ENCODE results near the gene ECHDC1.

ECHDC1 gene

DNA sequence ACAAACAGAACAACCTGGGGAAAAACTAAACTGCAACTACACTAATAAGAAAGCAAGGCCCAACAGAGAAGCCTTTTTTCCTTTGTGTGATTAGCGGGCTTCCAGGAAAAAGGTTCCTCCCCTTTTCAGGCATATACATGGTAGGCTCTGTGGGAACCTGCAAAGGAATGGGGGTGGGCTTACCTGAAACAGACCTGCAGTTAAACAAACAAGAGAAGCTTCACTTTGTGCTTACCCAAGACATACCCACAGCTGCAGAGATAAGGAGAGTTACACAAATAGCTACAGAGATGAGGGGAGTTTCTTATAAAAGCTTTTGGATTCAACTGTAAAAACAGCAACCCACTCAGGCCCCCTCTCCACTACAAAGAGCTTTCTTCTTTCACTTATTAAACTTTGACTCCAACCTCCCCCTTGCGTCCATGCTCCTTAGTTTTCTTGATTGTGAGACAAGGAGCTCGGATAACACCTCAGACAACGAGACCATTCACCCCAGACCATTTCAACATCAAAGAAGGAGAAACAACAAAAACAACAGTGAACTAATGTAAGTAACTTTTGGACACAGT is 45.8 kb downstream of the ECHDC1 start:
- no peaks in the 10 kb centered on the region for H3K9me2 ChIP-seq (replicated peaks; ENCODE audit: low read depth, low read length)
- no peak overlapping the region for H3K9ac ChIP-seq (ENCODE audit: low read depth, low read length, poor library complexity, severe bottlenecking)
- H3K79me2 ChIP-seq (ENCODE audit: insufficient read depth, low read length): peaks cover 13% of the 10 kb centered on the region; the same call in 1 of the 2 replicates
- no peaks in the 10 kb centered on the region for H4K20me1 ChIP-seq (ENCODE audit: insufficient read depth, low read length, poor library complexity, severe bottlenecking)
- no peaks in the 10 kb centered on the region for H3K27me3 ChIP-seq (ENCODE audit: insufficient read depth, low read length, poor library complexity, severe bottlenecking)
- TF ChIP-seq, protein P1, sequence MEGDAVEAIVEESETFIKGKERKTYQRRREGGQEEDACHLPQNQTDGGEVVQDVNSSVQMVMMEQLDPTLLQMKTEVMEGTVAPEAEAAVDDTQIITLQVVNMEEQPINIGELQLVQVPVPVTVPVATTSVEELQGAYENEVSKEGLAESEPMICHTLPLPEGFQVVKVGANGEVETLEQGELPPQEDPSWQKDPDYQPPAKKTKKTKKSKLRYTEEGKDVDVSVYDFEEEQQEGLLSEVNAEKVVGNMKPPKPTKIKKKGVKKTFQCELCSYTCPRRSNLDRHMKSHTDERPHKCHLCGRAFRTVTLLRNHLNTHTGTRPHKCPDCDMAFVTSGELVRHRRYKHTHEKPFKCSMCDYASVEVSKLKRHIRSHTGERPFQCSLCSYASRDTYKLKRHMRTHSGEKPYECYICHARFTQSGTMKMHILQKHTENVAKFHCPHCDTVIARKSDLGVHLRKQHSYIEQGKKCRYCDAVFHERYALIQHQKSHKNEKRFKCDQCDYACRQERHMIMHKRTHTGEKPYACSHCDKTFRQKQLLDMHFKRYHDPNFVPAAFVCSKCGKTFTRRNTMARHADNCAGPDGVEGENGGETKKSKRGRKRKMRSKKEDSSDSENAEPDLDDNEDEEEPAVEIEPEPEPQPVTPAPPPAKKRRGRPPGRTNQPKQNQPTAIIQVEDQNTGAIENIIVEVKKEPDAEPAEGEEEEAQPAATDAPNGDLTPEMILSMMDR (conservative IDR thresholded peaks at IDR 0.05; ENCODE audit: low read length): no peak
- TF ChIP-seq EZH2phosphoT487 (IDR thresholded peaks at IDR 0.05; ENCODE audit: borderline replicate concordance): no peak
- peaks cover 12% of the 10 kb centered on the region for H3K36me3 ChIP-seq (ENCODE audit: insufficient read depth, low read length)
- H3K4me2 ChIP-seq (ENCODE audit: low read depth, low read length, poor library complexity, severe bottlenecking): no peak overlapping the region
- no peaks in the 10 kb centered on the region for H3K9me3 ChIP-seq (ENCODE audit: insufficient read depth, low read depth, low read length)
- no peaks in the 10 kb centered on the region for H3K4me1 ChIP-seq (ENCODE audit: insufficient read depth, low read length, poor library complexity, severe bottlenecking)
- H3F3A ChIP-seq (ENCODE audit: low read depth): no peaks in the 10 kb centered on the region
- H2AFZ ChIP-seq (ENCODE audit: low read length): no peak overlapping the region
- H3K4me3 ChIP-seq (ENCODE audit: low read length, poor library complexity, severe bottlenecking): no peak overlapping the region

DNA sequence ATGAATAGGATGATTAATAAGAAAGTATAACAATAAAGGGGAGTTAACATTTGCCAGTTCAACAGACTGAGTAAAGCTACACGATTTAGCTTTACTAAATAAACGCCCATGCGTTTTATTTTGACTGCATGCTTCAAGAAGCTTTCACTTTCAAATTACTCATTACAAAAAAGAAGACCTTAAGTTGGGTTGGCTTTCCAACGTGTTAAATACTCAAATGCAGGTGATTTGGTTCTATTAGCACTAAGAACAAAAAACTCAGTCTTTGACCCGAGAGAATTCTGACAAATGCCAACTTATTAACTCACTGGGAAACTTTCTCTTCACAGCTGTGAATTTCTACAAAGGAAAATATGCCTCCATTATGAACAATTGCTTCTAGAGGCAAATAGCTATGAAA is 51.9 kb downstream of the ECHDC1 start:
- Histone ChIP-seq H3K9me2 (replicated peaks; ENCODE audit: low read depth, low read length) (no peaks in the 10 kb centered on the region), H3K9ac (ENCODE audit: low read depth, low read length, poor library complexity, severe bottlenecking) (no peak overlapping the region), H3K4me2 (ENCODE audit: low read depth, low read length, poor library complexity, severe bottlenecking) (no peak overlapping the region), H3K27me3 (ENCODE audit: insufficient read depth, low read length, poor library complexity, severe bottlenecking) (no peaks in the 10 kb centered on the region), H3F3A (ENCODE audit: low read depth) (no peaks in the 10 kb centered on the region), H4K20me1 (ENCODE audit: insufficient read depth, low read length, poor library complexity, severe bottlenecking) (peaks cover 7% of the 10 kb centered on the region), H2AFZ (ENCODE audit: low read length) (no peak overlapping the region), H3K36me3 (ENCODE audit: insufficient read depth, low read length) (peaks cover 53% of the 10 kb centered on the region), H3K4me1 (ENCODE audit: insufficient read depth, low read length, poor library complexity, severe bottlenecking) (no peaks in the 10 kb centered on the region), H3K4me3 (ENCODE audit: low read length, poor library complexity, severe bottlenecking) (no peak overlapping the region), H3K9me3 (ENCODE audit: insufficient read depth, low read depth, low read length) (no peaks in the 10 kb centered on the region), H3K79me2 (ENCODE audit: insufficient read depth, low read length) (no peaks in the 10 kb centered on the region)
- no peak for TF ChIP-seq EZH2phosphoT487 (IDR thresholded peaks at IDR 0.05; ENCODE audit: borderline replicate concordance)
- TF ChIP-seq, protein P1 (conservative IDR thresholded peaks at IDR 0.05; ENCODE audit: low read length): no peak

DNA sequence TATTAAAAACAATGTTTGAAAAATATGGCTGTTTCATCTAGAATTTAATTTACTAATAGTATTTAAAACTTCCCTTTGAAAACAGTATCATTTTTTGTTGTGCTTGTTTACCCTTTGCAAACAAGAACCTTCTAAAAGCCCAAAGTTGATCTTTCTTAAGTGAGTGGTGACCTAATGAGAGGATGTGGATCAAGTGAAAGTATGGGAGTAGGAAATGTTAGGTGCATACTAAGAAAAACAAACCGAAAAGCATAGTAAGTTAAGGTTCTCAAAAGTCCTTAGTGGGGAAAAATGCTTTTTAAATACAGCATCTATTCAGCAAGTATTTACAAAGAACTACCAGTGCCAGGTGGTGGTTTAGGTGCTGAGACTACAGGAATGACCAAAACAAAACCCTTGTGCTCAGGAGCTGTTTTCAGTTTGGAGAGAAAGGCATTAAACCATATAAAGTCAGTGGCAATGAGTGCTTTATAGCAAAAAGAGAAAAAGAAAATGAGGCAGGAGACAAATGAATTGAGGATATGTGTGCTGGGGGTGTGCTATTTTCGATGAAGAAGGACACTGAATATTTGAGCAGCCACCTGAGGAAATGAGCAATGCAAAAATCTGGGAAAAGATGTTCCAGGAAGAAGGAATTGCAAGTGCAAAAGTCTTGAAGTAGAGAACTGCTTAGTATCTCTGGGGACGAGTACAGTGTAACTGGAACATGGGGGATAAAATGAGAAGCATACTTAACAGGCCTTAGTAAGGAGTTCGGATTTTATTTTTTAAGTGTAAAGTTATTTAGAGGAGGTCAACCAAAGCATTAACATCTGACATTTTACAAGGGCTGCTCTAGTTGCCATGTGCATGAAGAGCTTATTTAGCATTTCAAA is 52.8 kb downstream of the ECHDC1 start:
- TF ChIP-seq, protein P1 (conservative IDR thresholded peaks at IDR 0.05; ENCODE audit: low read length): no peak
- no peak for TF ChIP-seq EZH2phosphoT487 (IDR thresholded peaks at IDR 0.05; ENCODE audit: borderline replicate concordance)
- no peaks in the 10 kb centered on the region for H3K4me1 ChIP-seq (ENCODE audit: insufficient read depth, low read length, poor library complexity, severe bottlenecking)
- H4K20me1 ChIP-seq (ENCODE audit: insufficient read depth, low read length, poor library complexity, severe bottlenecking): peaks cover 7% of the 10 kb centered on the region
- no peak overlapping the region for H3K4me2 ChIP-seq (ENCODE audit: low read depth, low read length, poor library complexity, severe bottlenecking)
- no peaks in the 10 kb centered on the region for H3K79me2 ChIP-seq (ENCODE audit: insufficient read depth, low read length)
- H3K4me3 ChIP-seq (ENCODE audit: low read length, poor library complexity, severe bottlenecking): no peak overlapping the region
- no peak overlapping the region for H2AFZ ChIP-seq (ENCODE audit: low read length)
- no peaks in the 10 kb centered on the region for H3K9me2 ChIP-seq (replicated peaks; ENCODE audit: low read depth, low read length)
- H3K36me3 ChIP-seq (ENCODE audit: insufficient read depth, low read length): peaks cover 62% of the 10 kb centered on the region
- H3K9ac ChIP-seq (ENCODE audit: low read depth, low read length, poor library complexity, severe bottlenecking): no peak overlapping the region
- no peaks in the 10 kb centered on the region for H3K27me3 ChIP-seq (ENCODE audit: insufficient read depth, low read length, poor library complexity, severe bottlenecking)
- no peaks in the 10 kb centered on the region for H3K9me3 ChIP-seq (ENCODE audit: insufficient read depth, low read depth, low read length)
- no peaks in the 10 kb centered on the region for H3F3A ChIP-seq (ENCODE audit: low read depth)
